Hypothalamus (tissue), 51 donors: ENCODE measurements around the gene BEX5.
"Not testable (repeated sequence)": the region's sequence is repeated elsewhere in the genome, so short reads cannot be mapped to it uniquely, and the experiment has no call there.

Source experiments
- DNase-seq, 51 donors: peaks; one replicate each; lab custom pipeline; 2025; lab: John Stamatoyannopoulos, UW

The BEX5 gene

DNA sequence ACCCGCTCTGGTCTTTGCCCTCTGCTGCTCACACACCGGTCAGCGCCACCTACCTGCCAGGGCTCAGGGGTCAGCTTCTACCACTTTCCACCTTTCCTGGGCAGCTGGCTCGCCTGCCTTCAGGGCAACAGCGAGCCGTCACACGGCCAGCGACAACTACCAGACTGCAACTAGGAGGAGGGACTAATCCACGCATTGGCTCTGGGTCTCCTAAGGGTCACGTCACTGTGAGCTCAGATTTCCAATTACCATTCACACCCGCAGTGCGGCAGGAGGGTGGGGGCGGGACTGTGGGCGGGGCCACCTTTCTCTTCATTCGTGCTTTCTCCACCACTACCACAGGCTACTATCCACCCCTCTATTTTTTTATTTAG, at the start of gene BEX5:
BEX5 (minus strand) TSS at position 172 of the 374 bp plus-strand sequence. CDS start 1,712 bp downstream, outside the sequence.
- peak in 46 of 51 donors; percentile 0 to 72 (median 42) for DNase-seq

DNA sequence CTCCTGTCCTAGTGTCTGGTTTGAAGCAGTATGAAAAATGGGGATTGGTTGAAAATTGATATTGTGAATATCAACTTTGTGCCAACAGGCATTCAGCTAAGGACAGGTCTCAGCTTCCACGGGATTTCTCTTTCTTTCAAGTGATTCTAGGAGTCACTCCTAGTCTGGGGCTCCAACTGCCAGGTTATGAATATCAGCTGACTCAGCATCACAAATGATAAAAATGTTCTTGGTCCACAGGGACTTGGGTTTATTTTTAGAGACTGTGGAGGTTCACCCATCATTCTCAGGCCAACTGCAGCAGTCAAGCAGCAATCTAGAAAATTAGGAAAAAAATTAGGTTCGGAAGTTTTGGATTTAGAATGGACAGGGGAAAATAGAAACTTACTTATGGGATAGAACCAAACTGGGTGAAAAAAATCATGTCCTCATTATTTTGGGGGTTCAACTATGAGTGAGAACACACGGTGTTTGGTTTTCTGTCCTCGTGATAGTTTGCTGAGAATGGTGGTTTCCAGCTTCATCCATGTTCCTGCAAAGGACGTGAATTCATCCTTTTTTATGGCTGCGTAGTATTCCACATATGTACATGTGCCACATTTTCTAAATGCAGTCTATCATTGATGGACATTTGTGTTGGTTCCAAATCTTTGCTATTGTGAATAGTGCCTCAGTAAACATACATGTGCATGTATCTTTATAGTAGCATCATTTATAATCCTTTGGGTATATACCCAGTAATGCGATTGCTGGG, 30.4 kb upstream of the BEX5 start:
- no peak for DNase-seq

GRCh38 chrX:102154900-102155805, 624 bp downstream of the BEX5 start:
- peak in 15 of 51 donors; percentile 0 to 55 (median 12) for DNase-seq

GRCh38 chrX:102154218-102154860, 1.4 kb downstream of the BEX5 start:
- peak in 28 of 51 donors; percentile 0 to 26 (median 3) for DNase-seq

DNA sequence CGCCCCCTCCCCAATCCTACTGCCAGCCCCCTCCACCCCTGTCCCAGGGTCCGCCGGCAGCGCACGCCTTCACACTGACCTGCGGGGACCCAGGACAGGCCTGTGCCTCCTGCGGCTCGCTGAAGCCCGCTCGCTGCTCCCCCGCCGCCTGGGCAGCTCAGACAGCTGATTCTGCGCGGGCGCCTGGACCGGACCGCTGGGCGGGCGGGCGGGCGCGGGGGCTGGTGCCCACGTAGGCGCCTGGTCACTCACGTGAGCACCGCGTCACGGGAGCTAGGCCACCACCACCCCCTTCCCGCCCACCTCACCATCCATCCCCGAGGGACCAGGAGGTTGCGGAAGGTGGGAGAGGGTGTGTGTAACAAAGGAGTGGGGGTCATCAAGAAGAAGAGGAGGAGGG, 13.5 kb downstream of the BEX5 start, which contains the start of gene TCEAL6:
TCEAL6 (minus strand) TSS at position 208 of the 400 bp plus-strand sequence.
- peak in 24 of 51 donors; percentile 0 to 57 (median 9) for DNase-seq

DNA sequence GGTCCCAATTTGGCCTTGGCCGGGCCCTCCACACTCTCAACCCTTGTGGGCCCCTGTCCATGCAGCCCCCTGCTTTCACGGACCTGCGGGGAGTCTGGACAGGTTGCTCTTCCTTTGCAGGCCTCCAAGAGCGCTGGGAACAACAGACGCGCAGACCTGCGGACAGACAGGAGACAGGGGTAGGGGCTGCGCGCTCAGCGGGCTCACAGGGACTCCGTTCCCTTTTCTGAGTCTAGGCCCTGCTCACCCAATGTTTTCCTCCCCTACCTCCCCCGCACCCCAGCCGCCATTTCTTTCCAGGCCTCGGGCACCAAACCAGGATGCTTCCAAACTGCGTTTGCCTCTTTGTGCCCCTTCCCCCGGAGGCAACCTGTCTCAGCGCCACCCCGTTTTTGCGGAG, 14.1 kb downstream of the BEX5 start:
- peak in 2 of 51 donors; percentile 1 for DNase-seq

DNA sequence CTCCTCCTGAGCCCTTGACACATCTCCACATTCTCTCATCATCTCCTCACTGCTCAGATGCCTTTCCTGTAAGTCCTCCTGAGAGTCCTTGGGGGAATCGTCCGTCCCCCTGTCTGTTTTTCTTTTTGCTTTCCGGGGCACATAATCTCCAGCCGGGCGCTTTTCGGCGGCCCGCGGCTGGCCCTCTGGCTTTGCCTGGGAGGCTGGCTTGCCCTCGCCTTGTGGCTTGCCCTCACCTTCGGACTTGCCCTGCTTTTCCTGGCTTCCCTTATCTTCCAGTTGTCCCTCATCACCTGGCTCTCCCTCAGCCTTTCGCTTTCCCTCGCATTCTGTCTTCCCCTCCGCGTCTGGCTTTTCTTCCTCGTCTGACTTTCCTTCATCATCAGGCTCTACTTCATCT, 14.9 kb downstream of the BEX5 start:
- DNase-seq: not testable (repeated sequence)

GRCh38 chrX:102138064-102138463, 17.7 kb downstream of the BEX5 start:
- DNase-seq: no peak

- DNase-seq: peak in 1 of 51 donors; percentile 1
These were observed 26.3 kb downstream of the BEX5 start for GRCh38 chrX:102129473-102129872.

DNA sequence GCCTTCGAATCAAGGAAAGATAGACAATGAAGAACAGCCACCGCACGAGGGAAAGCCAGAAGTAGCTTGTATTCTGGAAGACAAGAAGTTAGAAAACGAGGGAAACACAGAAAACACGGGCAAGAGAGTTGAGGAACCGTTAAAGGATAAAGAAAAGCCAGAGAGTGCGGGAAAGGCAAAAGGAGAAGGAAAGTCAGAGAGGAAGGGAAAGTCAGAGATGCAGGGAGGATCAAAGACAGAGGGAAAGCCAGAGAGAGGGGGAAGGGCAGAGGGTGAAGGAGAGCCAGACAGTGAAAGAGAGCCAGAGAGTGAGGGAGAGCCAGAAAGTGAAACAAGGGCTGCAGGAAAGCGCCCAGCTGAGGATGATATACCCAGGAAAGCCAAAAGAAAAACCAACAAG, 28.9 kb downstream of the BEX5 start:
- DNase-seq: peak in 1 of 51 donors; percentile 0

- peak in 4 of 51 donors; percentile 0 to 6 (median 4) for DNase-seq
These were observed 29.5 kb downstream of the BEX5 start for GRCh38 chrX:102126080-102126818.

DNA sequence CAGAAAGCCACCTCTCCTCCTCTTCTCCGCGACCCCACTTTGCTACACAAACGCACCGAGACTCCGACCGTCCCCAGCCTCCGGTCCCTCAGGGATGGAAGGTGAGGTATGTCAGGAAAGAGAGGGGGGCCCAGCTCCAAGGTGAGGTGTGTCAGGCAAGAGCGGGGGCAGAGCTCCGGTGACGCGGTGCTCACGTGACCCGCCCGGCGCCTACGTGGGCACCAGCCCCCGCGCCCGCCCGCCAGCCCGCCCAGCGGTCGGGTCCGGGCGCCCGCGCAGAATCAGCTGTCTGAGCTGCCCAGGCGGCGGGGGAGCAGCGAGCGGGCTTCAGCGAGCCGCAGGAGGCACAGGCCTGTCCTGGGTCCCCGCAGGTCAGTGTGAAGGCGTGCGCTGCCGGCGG, 30.3 kb downstream of the BEX5 start, which contains the start of gene TCEAL2:
TCEAL2 (plus strand) TSS at position 244 of the 400 bp plus-strand sequence. CDS start 1,152 bp downstream, outside the sequence.
- DNase-seq: peak in 39 of 51 donors; percentile 0 to 64 (median 28)

DNA sequence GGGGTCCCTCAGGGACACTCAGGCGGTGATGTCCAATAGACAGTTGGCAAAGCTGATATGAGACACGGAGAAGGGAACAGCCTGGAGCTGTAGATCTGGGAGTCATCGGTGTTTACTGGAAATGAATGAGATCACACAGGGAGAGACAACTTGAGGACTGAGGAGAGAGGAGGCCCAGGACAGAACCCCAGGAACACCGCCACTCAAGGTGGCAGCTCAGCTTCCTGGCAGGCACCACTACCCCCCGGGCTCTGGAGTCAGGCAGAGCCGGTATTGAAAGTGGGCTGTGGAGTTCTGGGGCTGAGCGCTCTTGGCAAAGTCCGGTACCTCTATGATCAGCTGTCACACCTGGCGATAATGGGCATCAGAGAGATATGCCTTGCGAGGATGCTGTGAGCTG, 30.8 kb downstream of the BEX5 start:
- not testable (repeated sequence) for DNase-seq

- DNase-seq: no peak
These were observed 40.0 kb downstream of the BEX5 start for GRCh38 chrX:102115748-102116147.

- DNase-seq: no peak
These were observed 42.4 kb downstream of the BEX5 start for GRCh38 chrX:102113367-102113766.
